Measurements from ENCODE around the gene IL26.

Gene IL26

DNA sequence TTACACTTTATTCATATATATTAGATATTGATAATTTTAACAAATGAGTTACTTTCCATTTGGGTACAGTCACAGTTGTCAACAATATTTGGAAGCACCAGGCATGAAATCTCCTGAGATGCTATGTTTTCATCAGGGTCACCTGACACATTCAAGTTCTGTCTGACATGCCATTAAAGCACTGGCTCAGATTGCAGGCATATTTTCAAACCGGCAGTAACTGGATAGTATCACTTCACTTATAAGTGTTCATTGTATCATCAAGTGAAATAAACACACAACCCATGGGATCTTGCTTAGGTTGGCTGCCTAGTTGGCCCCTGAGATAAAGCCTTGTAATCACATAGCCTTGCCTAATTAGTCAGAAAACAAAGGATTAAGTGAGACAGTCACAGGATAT lies 70.8 kb downstream of the IL26 start:
- H3K9ac ChIP-seq (ENCODE audit: insufficient read length), result no peak overlapping the region
- no peaks in the 10 kb centered on the region for H3K9me3 ChIP-seq (ENCODE audit: low read depth, low read length)
- TF ChIP-seq EZH2 (IDR thresholded peaks at IDR 0.05), result no peak
- H3K36me3 ChIP-seq (ENCODE audit: insufficient read depth, low read length), result no peaks in the 10 kb centered on the region
- H3K4me3 ChIP-seq, result no peak overlapping the region
- no peak overlapping the region for H3K27ac ChIP-seq
- DNase-seq (ENCODE audit: low read depth, low spot score), result no peak
